ENCODE measurements around the gene C21orf58.

C21orf58 gene

GRCh38 chr21:46297338-46298271 lies 26.1 kb downstream of the C21orf58 start:
- DNase-seq = peak in 1 of 51 donors; percentile 20

GRCh38 chr21:46295996-46296752 lies 27.5 kb downstream of the C21orf58 start:
- peak in 5 of 51 donors; percentile 1 to 41 (median 20) for DNase-seq

GRCh38 chr21:46295177-46295770 lies 28.4 kb downstream of the C21orf58 start:
- DNase-seq = no peak

- DNase-seq = no peak
These were observed 29.0 kb downstream of the C21orf58 start for GRCh38 chr21:46294647-46295176.

GRCh38 chr21:46291561-46291960 lies 32.1 kb downstream of the C21orf58 start:
- DNase-seq = no peak

GRCh38 chr21:46289655-46290179 lies 34.0 kb downstream of the C21orf58 start:
- no peak for DNase-seq

GRCh38 chr21:46287541-46287940 lies 36.1 kb downstream of the C21orf58 start:
- DNase-seq = no peak

GRCh38 chr21:46286648-46287002 lies 37.0 kb downstream of the C21orf58 start:
- DNase-seq = no peak

GRCh38 chr21:46285761-46286647 lies 37.7 kb downstream of the C21orf58 start, which contains the start of gene YBEY:
YBEY (plus strand) TSS chr21:46286342; CDS start chr21:46286914, 572 bp downstream.
- DNase-seq = peak; percentile 43 to 93 (median 81)

- no peak for DNase-seq
These were observed 38.4 kb downstream of the C21orf58 start, which contains the start of gene MCM3AP for GRCh38 chr21:46285206-46285661. MCM3AP (minus strand) TSS chr21:46285611; CDS start chr21:46285286, 325 bp downstream.

- no peak for DNase-seq
These were observed 38.9 kb downstream of the C21orf58 start for GRCh38 chr21:46284733-46285132.

- DNase-seq = no peak
These were observed 39.5 kb downstream of the C21orf58 start for GRCh38 chr21:46284077-46284644.

- no peak for DNase-seq
These were observed 48.8 kb downstream of the C21orf58 start for GRCh38 chr21:46274797-46275390.

GRCh38 chr21:46273341-46273740 lies 50.3 kb downstream of the C21orf58 start:
- DNase-seq = no peak

- no peak for DNase-seq
These were observed 54.2 kb downstream of the C21orf58 start for GRCh38 chr21:46269466-46269865.

GRCh38 chr21:46268371-46268770 lies 55.3 kb downstream of the C21orf58 start:
- no peak for DNase-seq

- no peak for DNase-seq
These were observed 56.7 kb downstream of the C21orf58 start for GRCh38 chr21:46266946-46267345.

- DNase-seq = peak in 1 of 51 donors; percentile 17
These were observed 57.7 kb downstream of the C21orf58 start for GRCh38 chr21:46265736-46266525.

Data from hypothalamus (tissue), 51 donors.